H7 (cell line): ENCODE results near the gene DNPEP. TPM values are rescaled to one million over a fixed set of nuclear protein-coding genes. Genes with fewer than 3 reads are reported as not detected.
A peak's percentile ranks its signal among the peaks of the same experiment; 100 is the strongest.

Experiments used
- DNase-seq: peaks from one replicate; pipeline ENCODE4 v3.0.0; 2012
- H3K27me3 ChIP-seq: 2 replicates; pipeline ENCODE4 v1.6.0; 2011; ENCODE audit warnings: mild to moderate bottlenecking, low read length; ENCODE audit not compliant: control insufficient read depth, insufficient read depth
- H3K36me3 ChIP-seq: replicated peaks from 2 replicates; pipeline ENCODE4 v1.5.1; 2011; ENCODE audit warnings: low read length; ENCODE audit not compliant: control insufficient read depth, insufficient read depth
- H3K4me3 ChIP-seq: 2 replicates; pipeline ENCODE4 v1.5.1; 2011; ENCODE audit warnings: low read depth, mild to moderate bottlenecking, control low read depth, low read length, moderate library complexity; ENCODE audit not compliant: insufficient read depth
- total RNA-seq: library from RNA; depleted of rRNA; stranded (reverse); fragments of >200 nt; shearing (Covaris generic); gene quantifications from 2 replicates; pipeline ENCODE4 v1.2.3, GENCODE V29; 2014; rRNA removed

The DNPEP gene
- total RNA-seq, 1 experiment from 2014 or later = 55.5 TPM

DNA sequence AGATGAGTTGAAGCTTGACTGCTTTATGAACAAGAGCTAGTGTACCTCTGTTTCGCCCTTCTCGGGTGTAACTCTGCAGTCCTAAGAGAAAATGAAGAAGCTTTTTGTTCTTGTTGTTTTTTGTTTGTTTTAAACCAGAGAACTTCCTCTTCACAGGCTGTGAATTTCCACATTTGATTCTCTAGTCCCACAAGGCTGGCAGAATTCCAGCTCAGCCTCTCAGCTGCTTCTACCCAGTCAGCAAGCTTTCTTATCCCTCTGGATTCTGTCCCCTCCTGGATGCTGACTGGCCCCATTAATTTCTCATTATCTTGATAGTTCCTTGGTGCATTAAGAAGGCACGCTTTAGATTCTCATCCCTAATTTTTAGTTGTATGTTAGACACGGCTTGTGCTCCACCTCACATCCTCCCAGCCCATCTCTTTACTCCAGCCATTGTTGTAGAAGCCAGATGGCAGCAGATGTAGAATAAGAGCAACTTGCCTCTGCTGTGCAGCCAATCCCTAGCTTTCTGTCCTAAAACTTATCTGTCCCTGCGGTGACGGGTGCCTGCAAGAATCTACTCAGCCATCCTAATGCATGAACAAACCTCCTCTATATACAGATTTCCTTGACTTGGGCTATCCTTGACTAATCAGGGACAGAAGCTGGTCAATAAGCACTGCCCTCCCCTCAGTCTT, 42.8 kb downstream of the DNPEP start:
- Histone ChIP-seq H3K4me3 (no peak overlapping the region), H3K36me3 (no peaks in the 10 kb centered on the region), H3K27me3 (0 out of 2 replicates have a peak, but pooled peaks cover 1% of the 10 kb centered on the region)
- DNase-seq = no peak

DNA sequence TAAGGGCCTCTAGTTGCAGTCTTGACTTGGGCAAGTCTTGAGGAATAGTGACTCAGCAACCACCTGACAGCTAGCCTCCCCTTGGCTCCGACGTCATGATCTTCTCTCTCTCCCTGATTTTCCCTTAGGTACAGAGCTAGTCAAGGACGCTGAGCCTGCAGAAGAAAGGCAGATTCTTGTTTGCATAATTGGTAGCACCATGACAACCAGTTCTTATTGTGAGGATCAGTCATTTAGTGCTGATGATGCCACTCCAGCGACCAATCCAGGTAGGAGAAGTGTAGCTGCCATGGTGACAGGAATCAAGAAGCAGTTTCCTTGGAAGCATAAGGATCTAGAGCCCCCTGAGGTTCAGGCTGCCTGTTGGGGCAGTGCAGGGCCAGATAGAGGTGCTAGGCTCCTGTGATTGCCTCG, 52.3 kb downstream of the DNPEP start:
- Histone ChIP-seq H3K27me3 (peaks cover 36% of the 10 kb centered on the region), H3K4me3 (no peak overlapping the region), H3K36me3 (no peaks in the 10 kb centered on the region)
- no peak for DNase-seq

DNA sequence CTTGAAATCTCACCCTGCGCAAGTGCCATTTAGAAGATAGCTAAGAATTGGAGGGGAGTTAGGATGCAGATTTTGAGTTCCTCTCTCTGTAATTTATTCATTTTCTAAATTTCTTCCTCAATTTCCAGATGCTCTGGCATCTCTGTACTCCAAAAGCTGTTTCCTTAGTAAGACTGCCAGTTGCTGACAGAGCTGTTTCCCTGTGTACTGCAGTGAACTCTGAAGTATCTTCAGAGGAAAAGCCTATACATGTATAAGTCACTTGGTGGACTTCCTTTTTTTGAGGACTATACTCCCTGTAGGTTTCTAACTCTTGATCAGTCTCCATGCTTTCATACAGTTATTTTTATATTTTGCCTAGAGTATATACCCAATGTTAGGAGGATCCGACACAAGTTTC, 53.6 kb downstream of the DNPEP start:
- H3K27me3 ChIP-seq = peaks cover 46% of the 10 kb centered on the region
- no peak for DNase-seq
- no peak overlapping the region for H3K4me3 ChIP-seq
- H3K36me3 ChIP-seq = no peaks in the 10 kb centered on the region

DNA sequence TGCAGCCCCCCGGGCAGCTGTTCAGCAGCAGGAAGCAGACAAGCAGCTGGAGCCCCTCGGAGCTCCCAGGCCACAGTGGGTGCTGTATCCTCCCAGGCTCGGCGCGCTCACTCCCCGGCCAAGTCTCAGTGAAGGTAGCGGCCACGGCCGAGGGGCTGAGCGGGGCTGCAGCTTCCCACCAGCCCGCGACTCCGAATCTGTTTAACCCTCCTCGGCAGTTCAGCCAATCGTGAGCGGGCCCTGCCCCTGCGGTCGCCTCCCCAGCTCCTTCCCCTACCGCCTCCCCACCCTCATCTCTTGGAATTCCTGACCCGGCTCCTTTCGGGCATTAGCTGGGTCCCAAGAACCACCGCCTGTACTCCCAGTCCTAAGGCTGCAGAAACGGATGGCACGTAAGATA, 55.2 kb downstream of the DNPEP start, which contains the start of gene RESP18:
TSS of gene RESP18 (minus strand) at position 203 of the 400 bp plus-strand sequence.
- Histone ChIP-seq H3K4me3 (peak within 1 kb of the TSS; percentile 22; the same call in 1 of the 2 replicates), H3K36me3 (no peaks in the 10 kb centered on the region), H3K27me3 (peaks cover 50% of the 10 kb centered on the region)
- DNase-seq = peak; percentile 85

DNA sequence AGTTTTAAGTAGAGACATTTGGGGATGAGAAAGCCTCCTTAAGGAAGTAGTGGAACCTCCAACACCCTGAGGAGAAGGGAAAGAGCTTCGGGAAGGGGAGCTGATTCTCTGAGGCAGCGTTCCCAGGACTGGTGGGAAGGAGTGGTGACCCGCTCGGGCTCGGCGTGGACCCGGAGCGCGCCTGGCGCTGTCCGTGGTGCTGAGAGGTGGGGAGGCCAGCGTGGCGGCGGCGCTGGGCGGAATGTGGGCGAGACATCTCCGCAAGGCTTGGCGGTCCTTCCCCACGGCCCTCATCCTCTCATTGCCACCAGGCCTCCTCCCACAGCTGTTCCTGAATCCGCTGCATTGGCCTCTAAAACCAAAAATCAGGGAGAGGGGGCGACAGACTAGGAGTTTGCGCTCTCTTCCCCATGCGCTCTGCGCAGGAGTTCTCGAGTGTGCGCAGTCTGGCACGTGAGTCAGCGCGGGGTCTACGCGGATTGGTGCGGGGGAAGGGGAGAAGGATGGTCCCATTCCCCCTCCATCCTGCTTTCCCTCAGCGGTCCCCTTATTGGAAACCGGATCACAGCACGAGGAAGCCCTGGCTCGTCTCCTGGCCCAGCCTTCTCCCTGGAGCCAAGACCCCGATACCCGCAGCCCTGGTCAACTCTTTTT, 56.0 kb downstream of the DNPEP start:
- peak; percentile 87 for DNase-seq
- Histone ChIP-seq H3K36me3 (no peaks in the 10 kb centered on the region), H3K4me3 (no peak overlapping the region), H3K27me3 (peaks cover 53% of the 10 kb centered on the region)

DNA sequence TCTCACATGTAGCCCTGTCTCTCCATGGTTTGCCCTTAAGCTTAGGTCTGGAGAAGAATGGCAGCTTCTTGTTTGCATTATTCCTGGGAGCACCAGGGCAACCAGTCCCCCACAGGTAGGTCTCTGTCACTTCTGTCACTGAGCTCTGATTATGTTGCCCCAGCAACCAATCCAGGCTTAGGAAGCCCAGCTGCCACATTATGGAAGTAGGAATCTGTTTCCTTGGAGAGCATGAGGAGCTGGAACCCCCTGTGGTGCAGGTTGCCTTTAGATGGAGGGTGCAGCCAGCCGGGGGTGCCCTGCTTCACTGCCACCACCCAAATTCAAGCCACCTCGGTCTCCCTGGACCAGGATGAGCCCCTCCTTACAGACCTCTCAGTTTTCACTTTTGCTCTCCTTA, 60.0 kb downstream of the DNPEP start:
- no peak for DNase-seq
- H3K27me3 ChIP-seq = peaks cover 42% of the 10 kb centered on the region
- no peaks in the 10 kb centered on the region for H3K36me3 ChIP-seq
- H3K4me3 ChIP-seq = no peak overlapping the region

DNA sequence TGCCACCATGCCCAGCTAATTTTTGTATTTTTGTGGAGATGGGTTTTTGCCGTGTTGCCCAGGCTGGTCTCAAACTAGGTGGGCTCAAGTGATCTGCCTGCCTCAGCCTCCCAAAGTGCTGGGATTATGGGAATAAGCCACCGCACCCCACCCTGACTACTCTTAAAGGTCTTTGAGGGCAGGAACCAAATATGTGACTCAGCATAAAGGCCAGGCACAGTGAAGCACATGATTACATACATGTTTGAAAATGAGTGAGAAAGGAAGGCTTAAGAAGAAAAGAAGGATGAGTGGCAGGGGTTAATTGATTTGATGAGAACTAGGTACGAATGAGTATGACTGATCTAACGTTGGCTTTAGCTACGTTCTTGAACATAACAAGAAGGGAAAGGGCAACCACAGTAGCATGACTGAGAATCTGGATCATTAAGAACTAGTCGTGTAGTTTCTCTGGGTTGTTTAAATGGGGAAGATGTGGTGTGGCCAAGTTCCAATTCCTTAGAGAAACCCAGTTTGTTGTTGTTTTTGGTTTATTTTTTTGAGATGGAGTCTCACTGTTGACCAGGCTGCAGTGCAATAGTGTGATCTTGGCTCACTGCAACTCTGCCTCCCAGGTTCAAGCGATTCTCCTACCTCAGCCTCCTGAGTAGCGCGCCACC, 61.9 kb downstream of the DNPEP start:
- H3K4me3 ChIP-seq = no peak overlapping the region
- no peak for DNase-seq
- peaks cover 23% of the 10 kb centered on the region for H3K27me3 ChIP-seq
- H3K36me3 ChIP-seq = no peaks in the 10 kb centered on the region

DNA sequence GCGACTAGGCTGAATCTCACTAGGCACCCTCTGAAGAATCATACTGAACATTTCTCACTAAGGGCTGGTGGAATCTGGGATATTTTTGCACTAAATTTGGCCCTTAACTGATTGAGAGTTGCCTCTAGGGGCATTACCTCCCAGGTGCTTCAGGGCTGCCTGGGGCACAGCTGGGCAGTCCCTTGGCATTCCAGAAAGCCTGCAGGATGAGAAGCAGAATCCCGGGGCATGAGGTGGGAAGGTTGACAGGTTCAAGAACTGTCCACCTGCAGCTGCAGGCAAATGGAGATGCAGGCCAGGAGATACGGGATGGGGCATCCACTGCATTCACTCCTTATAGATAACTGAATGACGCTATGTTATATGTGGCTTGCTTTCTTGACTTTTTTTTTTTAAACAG, 62.6 kb downstream of the DNPEP start:
- DNase-seq = no peak
- Histone ChIP-seq H3K36me3 (no peaks in the 10 kb centered on the region), H3K27me3 (peaks cover 17% of the 10 kb centered on the region), H3K4me3 (no peak overlapping the region)

DNA sequence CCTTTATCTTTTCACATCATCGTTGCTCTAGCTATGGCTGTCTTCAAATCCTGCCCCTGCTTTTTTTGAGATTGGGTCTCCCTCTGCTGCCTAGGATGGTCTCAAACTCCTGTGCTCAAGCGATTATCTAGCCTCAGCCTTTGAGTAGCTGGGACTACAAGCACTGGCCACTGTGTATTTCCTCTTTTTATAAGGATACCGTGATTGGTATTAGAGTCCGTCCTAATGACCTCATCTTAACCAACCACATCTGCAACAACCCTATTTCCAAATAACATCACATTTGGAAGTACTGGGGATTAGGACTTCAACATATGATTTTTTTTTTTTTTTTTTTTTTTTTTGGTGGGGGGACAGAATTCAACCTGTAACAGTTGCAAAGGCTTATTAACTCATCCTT, 64.3 kb downstream of the DNPEP start:
- no peak for DNase-seq
- no peaks in the 10 kb centered on the region for H3K36me3 ChIP-seq
- H3K4me3 ChIP-seq = no peak overlapping the region
- H3K27me3 ChIP-seq = peaks cover 7% of the 10 kb centered on the region; the same call in 1 of the 2 replicates

Other genes starting within 250 kb of the DNPEP start
- gene NHEJ1, start 227.1 kb downstream of the DNPEP start, total RNA-seq = 22.0 and 22.7 TPM in 2 replicates
- gene SLC23A3, start 217.9 kb downstream of the DNPEP start, total RNA-seq = not detected in 2 replicates
- gene CNPPD1, start 211.0 kb downstream of the DNPEP start, total RNA-seq = 27.7 and 33.2 TPM in 2 replicates
- gene RETREG2, start 209.6 kb downstream of the DNPEP start, total RNA-seq = 60.2 and 64.5 TPM in 2 replicates
- 25.3 and 29.9 TPM in 2 replicates for gene ZFAND2B, start 181.1 kb downstream of the DNPEP start, total RNA-seq
- 50.4 and 74.8 TPM in 2 replicates for gene ABCB6, start 169.0 kb downstream of the DNPEP start, total RNA-seq
- gene ATG9A, start 158.3 kb downstream of the DNPEP start, total RNA-seq = 32.5 and 38.6 TPM in 2 replicates
- gene ANKZF1, start 158.1 kb downstream of the DNPEP start, total RNA-seq = 56.9 and 63.4 TPM in 2 replicates
- 4.9 and 6.6 TPM in 2 replicates for gene GLB1L, start 142.5 kb downstream of the DNPEP start, total RNA-seq
- 26.2 and 38.6 TPM in 2 replicates for gene STK16, start 142.4 kb downstream of the DNPEP start, total RNA-seq
- 0.28 TPM in 1 of 2 replicates, not detected in the other for gene TUBA4B, start 134.7 kb downstream of the DNPEP start, total RNA-seq
- 20.3 and 43.9 TPM in 2 replicates for gene TUBA4A, start 134.0 kb downstream of the DNPEP start, total RNA-seq
- gene DNAJB2, start 108.5 kb downstream of the DNPEP start, total RNA-seq = 29.1 and 38.6 TPM in 2 replicates
- gene PTPRN, start 78.5 kb downstream of the DNPEP start, total RNA-seq = 0.73 and 2.0 TPM in 2 replicates
- not detected in 2 replicates for gene RESP18, start 55.2 kb downstream of the DNPEP start, total RNA-seq
- gene DES, start 30.5 kb upstream of the DNPEP start, total RNA-seq = 14.7 and 18.8 TPM in 2 replicates
- 25.3 and 27.4 TPM in 2 replicates for gene SPEG, start 46.9 kb upstream of the DNPEP start, total RNA-seq
- 53.4 and 71.7 TPM in 2 replicates for gene GMPPA, start 111.0 kb upstream of the DNPEP start, total RNA-seq
- 0.07 and 1.2 TPM in 2 replicates for gene ASIC4, start 126.6 kb upstream of the DNPEP start, total RNA-seq
- 104 and 113 TPM in 2 replicates for gene CHPF, start 155.9 kb upstream of the DNPEP start, total RNA-seq
- gene TMEM198, start 156.1 kb upstream of the DNPEP start, total RNA-seq = 2.9 and 4.2 TPM in 2 replicates
- 155 and 158 TPM in 2 replicates for gene OBSL1, start 183.6 kb upstream of the DNPEP start, total RNA-seq
- 1.8 and 6.5 TPM in 2 replicates for gene INHA, start 184.4 kb upstream of the DNPEP start, total RNA-seq
- gene STK11IP, start 209.9 kb upstream of the DNPEP start, total RNA-seq = 26.6 and 37.2 TPM in 2 replicates
- 6.9 and 8.2 TPM in 2 replicates for gene SLC4A3, start 239.7 kb upstream of the DNPEP start, total RNA-seq